HepG2 (cell line): Measurements from ENCODE around the gene HYAL2. TPM values are rescaled to one million over a fixed set of nuclear protein-coding genes. Genes with fewer than 3 reads are reported as not detected.

Experiments used
- ATF4 ChIP-seq, 2 experiments: fragments of 450-650 bp in 1 of 2; sonication (generic) in 1 of 2; formaldehyde crosslinking; IDR thresholded peaks; 2 replicates each; pipeline versions ENCODE4 v1.5.0 to v1.8.0; 2020 to 2022; ENCODE audit warnings: mild to moderate bottlenecking in 1 of 2, missing genetic modification reagents in 1 of 2
- ATM ChIP-seq: fragments of 450-650 bp; IDR thresholded peaks from 2 replicates; pipeline ENCODE4 v1.7.1; 2017; ENCODE audit warnings: mild to moderate bottlenecking, borderline replicate concordance
- EEA1 ChIP-seq: sonication (generic); formaldehyde crosslinking; IDR thresholded peaks from 2 replicates; pipeline ENCODE4 v1.5.1; 2020; ENCODE audit warnings: mild to moderate bottlenecking, missing genetic modification reagents, borderline replicate concordance
- ELF1 ChIP-seq: sonication (generic); formaldehyde crosslinking; IDR thresholded peaks from 2 replicates; pipeline ENCODE4 v1.4.0; 2020; ENCODE audit warnings: missing genetic modification reagents
- HOXA7 ChIP-seq: sonication (generic); formaldehyde crosslinking; IDR thresholded peaks from 2 replicates; pipeline ENCODE4 v1.8.1; 2022; ENCODE audit warnings: mild to moderate bottlenecking, missing genetic modification reagents, moderate library complexity
- MBD4 ChIP-seq: IDR thresholded peaks from 2 replicates; pipeline ENCODE4 v1.6.1; 2012; ENCODE audit warnings: low read length, inconsistent platforms, borderline replicate concordance
- SETDB1 ChIP-seq: sonication (generic); formaldehyde crosslinking; IDR thresholded peaks from 2 replicates; pipeline ENCODE4 v1.5.1; 2020; ENCODE audit warnings: missing genetic modification reagents, mild to moderate bottlenecking, borderline replicate concordance
- TFDP1 ChIP-seq: IDR thresholded peaks from 2 replicates; pipeline ENCODE4 v1.6.1; 2016; ENCODE audit warnings: missing compliant biosample characterization, missing genetic modification reagents, borderline replicate concordance
- THAP7 ChIP-seq: sonication (generic); formaldehyde crosslinking; IDR thresholded peaks from 2 replicates; pipeline ENCODE4 v1.8.1; 2023; ENCODE audit warnings: mild to moderate bottlenecking, missing genetic modification reagents
- U2AF1 ChIP-seq: fragments of 200-400 bp; formaldehyde crosslinking; optimal IDR thresholded peaks from 2 replicates; pipeline ENCODE3; 2017; ENCODE audit warnings: mild to moderate bottlenecking, low read depth, low read length
- YY1 ChIP-seq: IDR thresholded peaks from 2 replicates; pipeline ENCODE4 v1.6.1; 2011; ENCODE audit warnings: low read length, low read depth, moderate library complexity, mild to moderate bottlenecking; ENCODE audit not compliant: insufficient read depth, insufficient replicate concordance
- ZBTB4 ChIP-seq: sonication (generic); formaldehyde crosslinking; IDR thresholded peaks from 2 replicates; pipeline ENCODE4 v1.4.0; 2020; ENCODE audit warnings: missing genetic modification reagents, mild to moderate bottlenecking, borderline replicate concordance
- ZC3H4 ChIP-seq: sonication (generic); formaldehyde crosslinking; IDR thresholded peaks from 2 replicates; pipeline ENCODE4 v1.4.0; 2020; ENCODE audit warnings: missing genetic modification reagents, borderline replicate concordance
- ZFY ChIP-seq: sonication (generic); formaldehyde crosslinking; IDR thresholded peaks from 2 replicates; pipeline ENCODE4 v1.4.0; 2020; ENCODE audit warnings: missing genetic modification reagents
- ZMAT5 ChIP-seq: sonication (generic); formaldehyde crosslinking; IDR thresholded peaks from 2 replicates; pipeline ENCODE4 v1.5.0; 2020; ENCODE audit warnings: mild to moderate bottlenecking, low read depth, missing genetic modification reagents, borderline replicate concordance
- ZNF225 ChIP-seq: sonication (generic); formaldehyde crosslinking; IDR thresholded peaks from 2 replicates; pipeline ENCODE4 v1.4.0; 2020; ENCODE audit warnings: mild to moderate bottlenecking, missing genetic modification reagents
- ZNF513 ChIP-seq: sonication (generic); formaldehyde crosslinking; conservative IDR thresholded peaks from 2 replicates; pipeline ENCODE4 v1.5.0; 2020; ENCODE audit warnings: missing genetic modification reagents
- ZNF639 ChIP-seq: conservative IDR thresholded peaks from 2 replicates; pipeline ENCODE4 v1.6.1; 2018; ENCODE audit warnings: missing genetic modification reagents
- ZZZ3 ChIP-seq: sonication (generic); formaldehyde crosslinking; IDR thresholded peaks from 2 replicates; pipeline ENCODE4 v1.4.0; 2020; ENCODE audit warnings: missing genetic modification reagents, mild to moderate bottlenecking, borderline replicate concordance
- polyA plus RNA-seq, 8 experiments: library from polyadenylated mRNA; depleted of rRNA in 3 of 8; stranded (reverse) in 7 of 8; unstranded in 1 of 8; fragments of >200 nt; fragmentation: Illumina TruSeq in 4 of 8; extraction: Trizol in 4 of 8; gene quantifications; 2 replicates each; pipeline versions ENCODE4 v1.2.1 to v1.2.3, GENCODE V29; 2011 to 2016; ENCODE audit warnings: low read depth in 4 of 8, missing spikeins in 1 of 8, mixed read lengths in 1 of 8; ENCODE audit not compliant: insufficient read depth in 1 of 8
- total RNA-seq, 5 experiments: library from RNA; depleted of rRNA; stranded (reverse); fragments of >200 nt; fragmentation: Illumina TruSeq; extraction: Trizol; gene quantifications; 2 replicates each; pipeline ENCODE4 v1.2.3, GENCODE V29; 2016; ENCODE audit warnings: low read depth in 1 of 5

Gene HYAL2
- total and polyA plus RNA-seq, 2 of the 13 experiments (the other 11 are each of a cell fraction or from before 2014, with no cell fraction given): 76.2 to 102 TPM

GRCh38 chr3:50324351-50325112 is 2.0 kb upstream of the HYAL2 start (continued):
- TF ChIP-seq SETDB1 (CRISPR knock-in tag) (no peak), ZFY (peak; percentile 28; the same call in 1 of the 2 replicates), ATM (no peak), ZNF225 (no peak), ZMAT5 (CRISPR knock-in tag) (no peak), MBD4 (no peak), ATF4 (CRISPR knock-in tag; IDR thresholded peaks at IDR 0.05) (no peak), ZC3H4 (CRISPR knock-in tag) (no peak), ZNF513 (CRISPR knock-in tag) (no peak), ELF1 (CRISPR knock-in tag) (no peak), HOXA7 (no peak), THAP7 (CRISPR knock-in tag) (no peak), ZZZ3 (CRISPR knock-in tag) (no peak), TFDP1 (CRISPR knock-in tag) (no peak), YY1 (no peak), ZNF639 (CRISPR knock-in tag) (no peak), U2AF1 (no peak), ZBTB4 (CRISPR knock-in tag) (no peak), EEA1 (CRISPR knock-in tag) (no peak)
